NCI-H345 (cell line): Measurements from ENCODE around the gene FITM2.
A peak's percentile ranks its signal among the peaks of the same experiment; 100 is the strongest.
"Not testable (repeated sequence)": the region's sequence is repeated elsewhere in the genome, so short reads cannot be mapped to it uniquely, and the experiment has no call there.

Source experiments
- DNase-seq: peaks from one replicate; lab custom pipeline; 2025; lab: John Stamatoyannopoulos, UW

FITM2 gene

GRCh38 chr20:44310664-44311639 is at the start of gene FITM2:
Gene FITM2 (minus strand): TSS chr20:44311202. CDS start chr20:44311148, 54 bp downstream.
- DNase-seq = peak; percentile 97

- DNase-seq = no peak
Measured at GRCh38 chr20:44360221-44360620, 49.2 kb upstream of the FITM2 start.

- no peak for DNase-seq
Measured at GRCh38 chr20:44358776-44359175, 47.8 kb upstream of the FITM2 start.

- no peak for DNase-seq
Measured at GRCh38 chr20:44357555-44358125, 46.6 kb upstream of the FITM2 start.

- DNase-seq = no peak
Measured at GRCh38 chr20:44357020-44357419, 46.0 kb upstream of the FITM2 start.

- no peak for DNase-seq
Measured at GRCh38 chr20:44356353-44356723, 45.3 kb upstream of the FITM2 start.

- no peak for DNase-seq
Measured at GRCh38 chr20:44355498-44356352, 44.7 kb upstream of the FITM2 start, which contains the start of gene HNF4A. Gene HNF4A (plus strand): TSS chr20:44355699. CDS start chr20:44355805, 106 bp downstream.

GRCh38 chr20:44354979-44355497 is 44.0 kb upstream of the FITM2 start:
- no peak for DNase-seq

GRCh38 chr20:44350567-44350966 is 39.6 kb upstream of the FITM2 start:
- DNase-seq = no peak

GRCh38 chr20:44349349-44349748 is 38.3 kb upstream of the FITM2 start:
- no peak for DNase-seq

- no peak for DNase-seq
Measured at GRCh38 chr20:44348168-44348659, 37.2 kb upstream of the FITM2 start.

GRCh38 chr20:44345941-44346340 is 34.9 kb upstream of the FITM2 start:
- not testable (repeated sequence) for DNase-seq

GRCh38 chr20:44345147-44345546 is 34.1 kb upstream of the FITM2 start:
- DNase-seq = no peak

- no peak for DNase-seq
Measured at GRCh38 chr20:44344723-44345122, 33.7 kb upstream of the FITM2 start.

- no peak for DNase-seq
Measured at GRCh38 chr20:44343162-44343675, 32.2 kb upstream of the FITM2 start.

GRCh38 chr20:44342248-44342647 is 31.2 kb upstream of the FITM2 start:
- DNase-seq = no peak

- DNase-seq = no peak
Measured at GRCh38 chr20:44336725-44337380, 25.9 kb upstream of the FITM2 start, which contains the start of gene R3HDML. Gene R3HDML (plus strand): TSS chr20:44337043. CDS start chr20:44337158, 115 bp downstream.

GRCh38 chr20:44336086-44336485 is 25.1 kb upstream of the FITM2 start:
- no peak for DNase-seq

GRCh38 chr20:44335675-44336074 is 24.7 kb upstream of the FITM2 start:
- DNase-seq = no peak

GRCh38 chr20:44334709-44335108 is 23.7 kb upstream of the FITM2 start:
- no peak for DNase-seq

- DNase-seq = no peak
Measured at GRCh38 chr20:44334306-44334705, 23.3 kb upstream of the FITM2 start.
